ENCODE data around the gene DAZAP2.
"Not testable (repeated sequence)": the region's sequence is repeated elsewhere in the genome, so short reads cannot be mapped to it uniquely, and the experiment has no call there.

The DAZAP2 gene

DNA sequence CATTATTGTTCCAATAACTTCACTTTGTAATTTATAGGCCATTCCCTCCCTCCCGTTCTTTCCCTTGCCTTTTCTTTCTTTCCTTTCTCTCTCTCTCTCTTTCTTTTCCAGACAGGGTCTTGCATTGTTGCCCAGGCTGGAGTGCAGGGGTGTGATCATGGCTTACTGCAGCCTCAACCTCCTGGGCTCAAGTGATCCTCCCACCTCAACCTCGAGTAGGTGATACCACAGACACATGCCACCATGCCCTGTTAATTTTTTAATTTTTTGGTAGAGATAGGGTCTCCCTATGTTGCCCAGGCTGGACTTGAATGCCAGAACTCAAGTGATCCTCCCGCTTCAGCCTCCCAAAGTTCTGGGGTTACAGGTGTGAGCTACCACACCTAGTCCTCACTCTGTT is 14.0 kb upstream of the DAZAP2 start:
- no peak overlapping the region for H3K4me3 ChIP-seq (replicated peaks; ENCODE audit: low read depth, low read length)
- DNase-seq (ENCODE audit: extremely low read depth, low read depth): no peak
- TF ChIP-seq, protein P1, sequence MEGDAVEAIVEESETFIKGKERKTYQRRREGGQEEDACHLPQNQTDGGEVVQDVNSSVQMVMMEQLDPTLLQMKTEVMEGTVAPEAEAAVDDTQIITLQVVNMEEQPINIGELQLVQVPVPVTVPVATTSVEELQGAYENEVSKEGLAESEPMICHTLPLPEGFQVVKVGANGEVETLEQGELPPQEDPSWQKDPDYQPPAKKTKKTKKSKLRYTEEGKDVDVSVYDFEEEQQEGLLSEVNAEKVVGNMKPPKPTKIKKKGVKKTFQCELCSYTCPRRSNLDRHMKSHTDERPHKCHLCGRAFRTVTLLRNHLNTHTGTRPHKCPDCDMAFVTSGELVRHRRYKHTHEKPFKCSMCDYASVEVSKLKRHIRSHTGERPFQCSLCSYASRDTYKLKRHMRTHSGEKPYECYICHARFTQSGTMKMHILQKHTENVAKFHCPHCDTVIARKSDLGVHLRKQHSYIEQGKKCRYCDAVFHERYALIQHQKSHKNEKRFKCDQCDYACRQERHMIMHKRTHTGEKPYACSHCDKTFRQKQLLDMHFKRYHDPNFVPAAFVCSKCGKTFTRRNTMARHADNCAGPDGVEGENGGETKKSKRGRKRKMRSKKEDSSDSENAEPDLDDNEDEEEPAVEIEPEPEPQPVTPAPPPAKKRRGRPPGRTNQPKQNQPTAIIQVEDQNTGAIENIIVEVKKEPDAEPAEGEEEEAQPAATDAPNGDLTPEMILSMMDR (IDR thresholded peaks at IDR 0.05; ENCODE audit: low read depth, low read length, missing control alignments): no peak

GRCh38 chr12:51225234-51225633 is 13.4 kb upstream of the DAZAP2 start:
- no peak overlapping the region for H3K4me3 ChIP-seq (replicated peaks; ENCODE audit: low read depth, low read length)
- no peak for DNase-seq (ENCODE audit: extremely low read depth, low read depth)
- TF ChIP-seq, protein P1 (IDR thresholded peaks at IDR 0.05; ENCODE audit: low read depth, low read length, missing control alignments): no peak

DNA sequence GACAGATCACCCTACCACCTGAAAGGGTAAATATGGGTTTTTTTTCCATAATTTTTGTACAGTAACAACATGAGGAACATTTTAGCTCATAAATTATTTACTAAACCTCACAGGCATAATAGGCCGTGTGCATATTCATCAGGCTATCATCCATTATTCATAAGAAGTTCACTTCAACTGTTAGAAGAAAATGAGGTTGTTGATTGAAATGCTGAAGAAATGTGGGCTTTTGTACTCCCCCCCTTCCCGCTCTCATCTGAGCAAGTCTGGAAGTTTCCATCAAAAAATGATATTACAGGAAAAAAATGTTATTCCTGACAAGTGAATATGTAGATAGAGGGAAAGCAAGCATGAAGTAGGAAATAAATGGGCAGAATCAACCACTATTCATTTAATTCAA is 12.9 kb upstream of the DAZAP2 start:
- no peak for DNase-seq (ENCODE audit: extremely low read depth, low read depth)
- TF ChIP-seq, protein P1 (IDR thresholded peaks at IDR 0.05; ENCODE audit: low read depth, low read length, missing control alignments): no peak
- H3K4me3 ChIP-seq (replicated peaks; ENCODE audit: low read depth, low read length): no peak overlapping the region

GRCh38 chr12:51227112-51227511 is 11.5 kb upstream of the DAZAP2 start:
- not testable (repeated sequence) for DNase-seq (ENCODE audit: extremely low read depth, low read depth); H3K4me3 ChIP-seq (replicated peaks; ENCODE audit: low read depth, low read length)

DNA sequence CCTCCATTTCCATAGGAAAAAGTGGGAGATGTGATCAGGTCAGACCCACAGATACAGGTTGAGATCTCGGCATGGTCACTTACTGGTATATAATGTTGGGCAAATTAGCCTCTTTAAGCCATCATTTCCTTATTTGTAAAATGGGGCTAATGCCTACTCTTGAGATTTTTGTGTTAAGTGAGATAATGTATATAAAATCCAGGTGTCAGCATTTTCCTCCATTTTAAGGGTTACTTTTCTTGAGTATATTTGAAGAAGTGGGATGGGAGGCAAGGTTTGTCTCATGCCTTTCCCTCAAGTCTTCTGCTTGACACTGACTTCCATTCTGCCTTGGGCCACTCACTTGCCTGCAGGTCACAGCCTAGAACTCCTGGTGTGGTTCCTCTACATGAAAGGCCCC is 10.7 kb upstream of the DAZAP2 start:
- TF ChIP-seq, protein P1 (IDR thresholded peaks at IDR 0.05; ENCODE audit: low read depth, low read length, missing control alignments): no peak
- DNase-seq (ENCODE audit: extremely low read depth, low read depth): no peak
- H3K4me3 ChIP-seq (replicated peaks; ENCODE audit: low read depth, low read length): no peak overlapping the region

- TF ChIP-seq, protein P1 (IDR thresholded peaks at IDR 0.05; ENCODE audit: low read depth, low read length, missing control alignments): no peak
- DNase-seq (ENCODE audit: extremely low read depth, low read depth): no peak
- no peak overlapping the region for H3K4me3 ChIP-seq (replicated peaks; ENCODE audit: low read depth, low read length)
Measured at GRCh38 chr12:51229116-51229809, 9.4 kb upstream of the DAZAP2 start.

- DNase-seq (ENCODE audit: extremely low read depth, low read depth): no peak
- TF ChIP-seq, protein P1 (IDR thresholded peaks at IDR 0.05; ENCODE audit: low read depth, low read length, missing control alignments): no peak
- no peak overlapping the region for H3K4me3 ChIP-seq (replicated peaks; ENCODE audit: low read depth, low read length)
Measured at GRCh38 chr12:51232642-51233041, 6.0 kb upstream of the DAZAP2 start.

All from HFF-Myc (cell line).